ENCODE measurements around the gene CD22. TPM values are rescaled to one million over a fixed set of nuclear protein-coding genes. Genes with fewer than 3 reads are reported as not detected.

CD22 gene
- total RNA-seq, 1 experiment from 2014 or later: 454 TPM

DNA sequence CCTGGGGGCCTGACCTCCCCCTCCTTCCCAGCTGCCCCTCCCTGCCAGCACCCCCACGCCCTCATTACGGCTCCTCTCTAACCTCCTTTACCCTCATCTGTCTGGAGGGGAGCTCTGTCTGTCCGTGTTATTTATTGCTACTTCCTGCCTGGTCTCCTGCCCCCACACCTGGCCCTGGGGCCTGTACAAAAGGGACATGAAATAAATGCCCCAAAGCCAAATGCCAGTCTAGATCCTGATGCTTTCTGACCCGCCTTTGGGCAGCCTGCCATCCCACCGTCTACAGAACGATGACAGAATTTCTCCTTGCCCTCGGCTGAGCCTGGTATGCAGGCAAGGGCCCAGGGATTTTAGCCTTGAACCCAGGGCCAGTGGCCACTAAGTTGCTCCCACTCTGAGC lies 15.4 kb upstream of the CD22 start:
- Histone ChIP-seq H3K79me2 (ENCODE audit: low read length) (no peaks in the 10 kb centered on the region), H3K27ac (ENCODE audit: low read length) (no peak overlapping the region), H3K36me3 (ENCODE audit: insufficient read depth, low read length) (no peaks in the 10 kb centered on the region), H3K27me3 (ENCODE audit: low read length) (no peaks in the 10 kb centered on the region), H3K4me3 (ENCODE audit: low read length) (no peak overlapping the region), H3K4me1 (ENCODE audit: low read length) (peaks cover 13% of the 10 kb centered on the region), H4K20me1 (ENCODE audit: insufficient read depth, low read depth, low read length) (no peaks in the 10 kb centered on the region), H3K9me3 (ENCODE audit: low read length) (no peaks in the 10 kb centered on the region), H3K9me2 (replicated peaks; ENCODE audit: insufficient read depth, low read length) (no peaks in the 10 kb centered on the region), H2AFZ (ENCODE audit: low read length) (no peak overlapping the region), H3K4me2 (ENCODE audit: low read depth, low read length, poor library complexity, severe bottlenecking) (no peak overlapping the region), H3K9ac (ENCODE audit: low read length) (no peak overlapping the region)
- no peak for DNase-seq

DNA sequence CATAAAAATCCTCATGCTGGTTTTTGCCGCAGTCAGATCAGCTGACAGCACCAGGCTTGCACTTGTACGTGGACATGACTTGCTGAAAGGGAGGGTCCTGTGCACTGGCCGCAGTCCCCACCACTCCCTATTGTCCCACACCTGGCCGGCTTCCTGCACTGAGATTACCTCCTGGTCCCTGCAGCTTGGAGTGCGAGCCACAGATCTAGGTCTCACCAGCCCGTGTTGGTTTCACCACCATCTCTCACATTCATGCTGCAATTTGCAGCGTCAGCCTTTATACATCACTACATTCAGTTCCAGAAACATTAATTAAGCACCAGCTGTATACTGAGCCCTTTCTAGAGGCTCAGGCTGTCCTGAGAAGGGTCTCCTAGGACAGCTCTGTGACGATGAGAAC lies 15.0 kb upstream of the CD22 start:
- Histone ChIP-seq H3K79me2 (ENCODE audit: low read length) (no peaks in the 10 kb centered on the region), H2AFZ (ENCODE audit: low read length) (no peak overlapping the region), H3K9ac (ENCODE audit: low read length) (no peak overlapping the region), H3K4me2 (ENCODE audit: low read depth, low read length, poor library complexity, severe bottlenecking) (no peak overlapping the region), H3K27me3 (ENCODE audit: low read length) (no peaks in the 10 kb centered on the region), H3K9me2 (replicated peaks; ENCODE audit: insufficient read depth, low read length) (no peaks in the 10 kb centered on the region), H3K4me1 (ENCODE audit: low read length) (peaks cover 16% of the 10 kb centered on the region), H3K36me3 (ENCODE audit: insufficient read depth, low read length) (no peaks in the 10 kb centered on the region), H3K9me3 (ENCODE audit: low read length) (no peaks in the 10 kb centered on the region), H3K4me3 (ENCODE audit: low read length) (no peak overlapping the region), H3K27ac (ENCODE audit: low read length) (no peak overlapping the region), H4K20me1 (ENCODE audit: insufficient read depth, low read depth, low read length) (no peaks in the 10 kb centered on the region)
- DNase-seq: no peak

DNA sequence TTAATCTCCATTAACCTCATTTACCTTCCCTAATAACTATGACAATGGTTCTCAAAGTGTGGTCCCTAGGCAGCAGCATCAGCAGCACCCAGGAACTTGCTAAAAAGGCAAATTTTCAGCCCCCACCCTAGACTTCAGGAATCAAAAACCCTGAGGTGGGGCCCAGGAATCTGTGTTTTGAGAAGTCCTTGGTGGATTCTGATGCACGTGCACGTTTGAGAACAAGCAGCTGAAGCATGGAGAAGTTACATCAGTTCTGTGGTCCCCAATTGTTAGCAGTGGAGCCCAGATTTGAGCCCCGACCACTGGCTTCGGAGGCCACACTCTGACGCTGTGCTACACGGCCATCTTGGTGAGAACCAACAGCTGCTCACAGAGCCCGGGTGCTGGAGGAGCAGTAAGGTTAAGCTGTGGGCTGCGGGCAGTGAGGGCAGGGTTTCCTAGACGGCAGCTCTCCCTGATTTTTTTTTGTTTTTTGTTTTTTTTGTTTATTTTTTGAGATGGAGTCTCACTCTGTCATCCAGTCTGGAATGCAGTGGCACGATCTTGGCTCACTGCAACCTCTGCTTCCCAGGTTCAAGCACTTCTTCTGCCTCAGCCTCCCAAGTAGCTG lies 14.0 kb upstream of the CD22 start:
- H3K9ac ChIP-seq (ENCODE audit: low read length): no peak overlapping the region
- H3K9me3 ChIP-seq (ENCODE audit: low read length): no peaks in the 10 kb centered on the region
- H3K4me3 ChIP-seq (ENCODE audit: low read length): no peak overlapping the region
- H3K36me3 ChIP-seq (ENCODE audit: insufficient read depth, low read length): no peaks in the 10 kb centered on the region
- no peak overlapping the region for H3K4me2 ChIP-seq (ENCODE audit: low read depth, low read length, poor library complexity, severe bottlenecking)
- H3K79me2 ChIP-seq (ENCODE audit: low read length): no peaks in the 10 kb centered on the region
- H3K4me1 ChIP-seq (ENCODE audit: low read length): peaks cover 22% of the 10 kb centered on the region
- DNase-seq: no peak
- H3K9me2 ChIP-seq (replicated peaks; ENCODE audit: insufficient read depth, low read length): no peaks in the 10 kb centered on the region
- no peaks in the 10 kb centered on the region for H4K20me1 ChIP-seq (ENCODE audit: insufficient read depth, low read depth, low read length)
- H3K27me3 ChIP-seq (ENCODE audit: low read length): no peaks in the 10 kb centered on the region
- H2AFZ ChIP-seq (ENCODE audit: low read length): no peak overlapping the region
- no peak overlapping the region for H3K27ac ChIP-seq (ENCODE audit: low read length)

DNA sequence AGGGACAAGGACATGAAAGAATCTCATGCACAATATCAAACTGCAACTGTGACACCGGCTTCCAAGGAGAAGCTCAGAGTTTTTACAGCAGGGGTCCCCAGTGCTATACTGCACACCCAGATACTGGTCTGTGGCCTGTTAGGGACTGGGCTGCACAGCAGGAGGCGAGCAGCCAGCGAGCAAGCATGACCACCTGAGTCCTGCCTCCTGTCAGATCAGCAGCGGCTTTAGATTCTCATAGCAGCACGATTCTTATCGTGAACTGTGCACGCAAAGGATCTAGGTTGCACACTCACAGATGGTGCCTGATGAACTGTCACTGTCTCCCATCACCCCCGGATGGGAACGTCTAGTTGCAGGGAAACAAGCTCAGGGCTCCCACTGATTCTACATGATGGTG lies 13.1 kb upstream of the CD22 start:
- H3K27me3 ChIP-seq (ENCODE audit: low read length): no peaks in the 10 kb centered on the region
- peaks cover 31% of the 10 kb centered on the region for H3K4me1 ChIP-seq (ENCODE audit: low read length)
- H4K20me1 ChIP-seq (ENCODE audit: insufficient read depth, low read depth, low read length): no peaks in the 10 kb centered on the region
- no peak overlapping the region for H3K9ac ChIP-seq (ENCODE audit: low read length)
- H3K9me2 ChIP-seq (replicated peaks; ENCODE audit: insufficient read depth, low read length): no peaks in the 10 kb centered on the region
- no peak overlapping the region for H3K4me2 ChIP-seq (ENCODE audit: low read depth, low read length, poor library complexity, severe bottlenecking)
- H3K27ac ChIP-seq (ENCODE audit: low read length): no peak overlapping the region
- no peaks in the 10 kb centered on the region for H3K79me2 ChIP-seq (ENCODE audit: low read length)
- peak; percentile 61 for DNase-seq
- no peak overlapping the region for H2AFZ ChIP-seq (ENCODE audit: low read length)
- no peak overlapping the region for H3K4me3 ChIP-seq (ENCODE audit: low read length)
- no peaks in the 10 kb centered on the region for H3K9me3 ChIP-seq (ENCODE audit: low read length)
- no peaks in the 10 kb centered on the region for H3K36me3 ChIP-seq (ENCODE audit: insufficient read depth, low read length)

DNA sequence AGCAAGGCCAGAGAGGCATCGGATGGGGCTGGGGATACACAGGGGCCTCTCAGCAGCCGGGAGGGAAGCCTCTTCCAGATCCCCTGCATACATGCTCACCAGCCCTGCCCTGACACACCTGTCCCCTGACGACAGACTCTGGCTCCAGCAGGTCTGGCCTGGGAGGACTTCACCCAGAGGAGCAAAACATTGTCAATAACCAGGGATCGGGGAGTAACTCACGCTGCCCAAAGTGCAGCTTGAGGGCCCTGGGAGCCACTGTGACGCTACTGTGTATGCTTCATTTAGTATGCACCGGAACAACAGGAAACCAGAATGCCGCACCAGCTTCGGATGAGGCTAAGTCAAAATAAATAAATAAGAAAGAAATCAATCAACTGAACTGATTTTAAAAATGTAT lies 12.4 kb upstream of the CD22 start:
- Histone ChIP-seq H3K4me1 (ENCODE audit: low read length) (peaks cover 38% of the 10 kb centered on the region), H3K36me3 (ENCODE audit: insufficient read depth, low read length) (no peaks in the 10 kb centered on the region), H4K20me1 (ENCODE audit: insufficient read depth, low read depth, low read length) (no peaks in the 10 kb centered on the region), H3K9me3 (ENCODE audit: low read length) (no peaks in the 10 kb centered on the region), H3K27ac (ENCODE audit: low read length) (no peak overlapping the region), H3K4me2 (ENCODE audit: low read depth, low read length, poor library complexity, severe bottlenecking) (no peak overlapping the region), H3K9me2 (replicated peaks; ENCODE audit: insufficient read depth, low read length) (no peaks in the 10 kb centered on the region), H2AFZ (ENCODE audit: low read length) (no peak overlapping the region), H3K9ac (ENCODE audit: low read length) (no peak overlapping the region), H3K79me2 (ENCODE audit: low read length) (no peaks in the 10 kb centered on the region), H3K4me3 (ENCODE audit: low read length) (no peak overlapping the region), H3K27me3 (ENCODE audit: low read length) (no peaks in the 10 kb centered on the region)
- no peak for DNase-seq

DNA sequence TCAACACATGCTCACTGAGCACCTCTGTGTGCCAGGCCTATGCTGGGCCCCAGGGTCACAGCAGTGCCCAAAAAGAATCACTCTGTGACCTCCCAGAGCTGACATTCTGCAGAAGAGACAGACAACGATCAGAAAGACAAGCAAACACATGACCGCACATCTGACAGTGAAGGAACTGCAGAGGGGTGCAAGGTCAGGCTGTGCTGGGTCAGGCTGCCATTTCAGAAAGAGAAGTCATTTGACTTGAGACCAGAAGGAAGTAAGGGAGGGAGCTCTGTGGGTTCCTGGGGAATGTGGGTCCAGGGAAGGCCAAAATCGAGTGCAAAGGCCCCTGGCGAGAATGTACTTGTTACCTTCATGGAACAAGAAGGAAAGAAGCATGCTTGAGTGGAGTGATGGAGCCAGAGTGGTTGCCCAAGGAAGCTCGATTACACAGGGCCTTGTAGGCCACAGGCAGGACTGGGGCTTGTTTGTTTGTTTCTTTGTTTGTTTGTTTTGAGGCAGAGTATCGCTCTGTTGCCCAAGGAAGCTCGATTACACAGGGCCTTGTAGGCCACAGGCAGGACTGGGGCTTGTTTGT lies 11.4 kb upstream of the CD22 start:
- Histone ChIP-seq H3K9ac (ENCODE audit: low read length) (no peak overlapping the region), H3K27me3 (ENCODE audit: low read length) (no peaks in the 10 kb centered on the region), H3K27ac (ENCODE audit: low read length) (no peak overlapping the region), H4K20me1 (ENCODE audit: insufficient read depth, low read depth, low read length) (no peaks in the 10 kb centered on the region), H2AFZ (ENCODE audit: low read length) (no peak overlapping the region), H3K36me3 (ENCODE audit: insufficient read depth, low read length) (no peaks in the 10 kb centered on the region), H3K4me1 (ENCODE audit: low read length) (peaks cover 41% of the 10 kb centered on the region), H3K4me3 (ENCODE audit: low read length) (no peak overlapping the region), H3K9me2 (replicated peaks; ENCODE audit: insufficient read depth, low read length) (no peaks in the 10 kb centered on the region), H3K9me3 (ENCODE audit: low read length) (peaks cover 4% of the 10 kb centered on the region), H3K4me2 (ENCODE audit: low read depth, low read length, poor library complexity, severe bottlenecking) (no peak overlapping the region), H3K79me2 (ENCODE audit: low read length) (no peaks in the 10 kb centered on the region)
- DNase-seq: no peak

DNA sequence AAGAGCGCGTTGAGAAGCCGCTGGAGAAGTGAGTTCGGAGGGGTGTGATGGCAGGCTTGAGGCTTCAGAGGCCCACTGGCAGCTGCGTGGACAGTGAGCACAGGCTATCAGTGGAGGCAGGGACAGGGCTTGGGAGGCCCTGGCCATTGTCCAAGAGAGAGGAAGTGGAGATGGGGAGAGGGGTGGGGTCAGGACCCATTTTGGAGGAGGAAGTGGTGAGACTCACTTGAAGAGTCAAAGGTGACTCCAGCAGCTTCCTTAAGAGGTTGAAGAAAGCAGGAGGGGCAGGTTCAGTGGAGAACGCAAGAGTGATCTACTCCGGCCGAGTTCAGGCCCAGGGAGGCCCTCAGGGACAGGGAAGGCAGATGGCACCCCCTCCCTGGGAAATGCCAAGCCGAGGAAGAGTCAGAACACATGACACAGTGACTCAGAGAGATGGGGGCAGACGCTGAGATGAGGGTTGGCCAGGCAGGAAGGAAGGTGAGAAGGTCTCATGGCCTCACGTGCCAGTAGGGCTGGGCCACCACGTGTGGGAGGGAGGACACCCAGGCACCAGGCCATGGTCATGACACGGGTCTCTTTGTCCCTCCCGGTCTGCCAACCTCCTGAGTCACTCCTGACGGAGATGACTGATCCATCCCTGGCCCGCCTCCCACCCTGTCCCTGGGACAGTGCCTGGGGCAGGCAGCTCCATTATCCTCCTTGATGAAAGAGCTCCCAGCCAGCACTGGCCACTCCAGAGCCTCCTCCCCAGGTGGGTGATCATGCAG lies 10.1 kb upstream of the CD22 start:
- Histone ChIP-seq H3K9me3 (ENCODE audit: low read length) (peaks cover 4% of the 10 kb centered on the region), H3K4me1 (ENCODE audit: low read length) (peaks cover 49% of the 10 kb centered on the region), H3K4me2 (ENCODE audit: low read depth, low read length, poor library complexity, severe bottlenecking) (peak overlapping the region; percentile 70), H3K79me2 (ENCODE audit: low read length) (no peaks in the 10 kb centered on the region), H3K4me3 (ENCODE audit: low read length) (no peak overlapping the region), H3K27me3 (ENCODE audit: low read length) (no peaks in the 10 kb centered on the region), H3K9me2 (replicated peaks; ENCODE audit: insufficient read depth, low read length) (no peaks in the 10 kb centered on the region), H3K36me3 (ENCODE audit: insufficient read depth, low read length) (no peaks in the 10 kb centered on the region), H2AFZ (ENCODE audit: low read length) (no peak overlapping the region), H3K9ac (ENCODE audit: low read length) (peak overlapping the region; percentile 12; the same call in 1 of the 2 replicates), H3K27ac (ENCODE audit: low read length) (peak overlapping the region; percentile 73; the same call in 1 of the 2 replicates), H4K20me1 (ENCODE audit: insufficient read depth, low read depth, low read length) (no peaks in the 10 kb centered on the region)
- DNase-seq: no peak

DNA sequence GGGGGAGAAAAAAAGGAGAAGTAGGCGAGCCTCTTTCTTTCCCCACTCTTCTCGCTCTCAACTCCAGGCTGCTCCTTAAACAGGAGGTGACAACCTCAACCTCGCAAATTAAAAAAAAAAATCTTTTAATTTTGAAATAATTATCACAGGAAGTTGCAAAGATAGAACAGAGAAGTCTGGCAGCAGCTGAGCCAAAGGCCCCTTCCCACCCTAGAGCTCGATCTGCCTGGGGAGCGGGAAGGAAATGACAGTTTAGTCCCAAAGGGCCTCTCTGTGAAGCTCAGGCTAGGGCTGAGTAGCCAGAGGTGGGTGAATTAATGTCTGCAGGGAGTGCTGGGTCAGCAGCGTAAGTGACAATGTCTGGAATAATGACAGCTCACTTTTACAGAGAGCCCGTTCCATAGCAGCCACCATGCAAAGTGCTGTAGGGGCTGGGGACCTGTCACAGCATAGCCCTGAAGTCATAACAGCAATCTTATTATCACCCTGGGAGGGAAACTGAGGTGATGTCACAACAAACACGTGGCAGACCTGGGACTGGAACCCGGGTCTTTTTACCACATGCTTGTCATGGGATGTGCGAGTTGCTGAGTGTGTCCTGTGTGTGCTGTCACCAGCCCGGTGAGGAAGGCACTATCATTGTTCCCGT lies 8.8 kb upstream of the CD22 start:
- H3K4me1 ChIP-seq (ENCODE audit: low read length): peaks cover 63% of the 10 kb centered on the region
- peak overlapping the region; percentile 70 for H3K4me2 ChIP-seq (ENCODE audit: low read depth, low read length, poor library complexity, severe bottlenecking)
- H2AFZ ChIP-seq (ENCODE audit: low read length): no peak overlapping the region

More for the DNA sequence above, 8.8 kb upstream of the CD22 start:
- H3K9me2 ChIP-seq (replicated peaks; ENCODE audit: insufficient read depth, low read length): no peaks in the 10 kb centered on the region
- peak overlapping the region; percentile 51 for H3K4me3 ChIP-seq (ENCODE audit: low read length)
- H3K9ac ChIP-seq (ENCODE audit: low read length): peak overlapping the region; percentile 55
- peak; percentile 87 for DNase-seq
- H3K27ac ChIP-seq (ENCODE audit: low read length): peak overlapping the region; percentile 73
- H3K79me2 ChIP-seq (ENCODE audit: low read length): no peaks in the 10 kb centered on the region
- no peaks in the 10 kb centered on the region for H3K27me3 ChIP-seq (ENCODE audit: low read length)
- H3K36me3 ChIP-seq (ENCODE audit: insufficient read depth, low read length): no peaks in the 10 kb centered on the region
- no peaks in the 10 kb centered on the region for H4K20me1 ChIP-seq (ENCODE audit: insufficient read depth, low read depth, low read length)
- peaks cover 4% of the 10 kb centered on the region for H3K9me3 ChIP-seq (ENCODE audit: low read length)

All from Karpas-422 (cell line).